Mammary epithelial cell (primary cell): ENCODE data around the gene MEGF11.

Source experiments
- CTCF ChIP-seq, 2 donors: IDR thresholded peaks in 1 of 2; conservative IDR thresholded peaks in 1 of 2; 2 replicates each; pipeline ENCODE4 v1.5.1; 2011 to 2012; ENCODE audit warnings: inconsistent platforms in 2 of 2, low read length in 2 of 2, mild to moderate bottlenecking in 2 of 2, control low read depth in 1 of 2, low read depth in 1 of 2; ENCODE audit not compliant: insufficient read depth in 1 of 2; ENCODE audit errors: extremely low read depth in 1 of 2
- EZH2 ChIP-seq: IDR thresholded peaks from 2 replicates; pipeline ENCODE4 v1.6.1; 2012; ENCODE audit warnings: low read length, inconsistent platforms, borderline replicate concordance

- TF ChIP-seq CTCF (conservative IDR thresholded peaks at IDR 0.05 in 1 of 2, IDR thresholded peaks at IDR 0.05 in 1 of 2; ENCODE audit: extremely low read depth in 1 of 2, insufficient read depth in 1 of 2, low read depth in 1 of 2, low read length in 2 of 2) (no peak), EZH2 (no peak)
These were observed 56.9 kb downstream of the MEGF11 start for GRCh38 chr15:66196602-66197001.
